Endodermal cell (in vitro differentiated cells): ENCODE results near the gene CMSS1. TPM values are rescaled to one million over a fixed set of nuclear protein-coding genes. Genes with fewer than 3 reads are reported as not detected.

Source experiments
- DNase-seq: peaks from one replicate; pipeline ENCODE4 v3.0.0-alpha.2; 2017
- H3K27ac ChIP-seq: 2 replicates; pipeline ENCODE4 v1.5.1; 2013; ENCODE audit warnings: mild to moderate bottlenecking, low read depth, low read length, moderate library complexity
- H3K27me3 ChIP-seq: 2 replicates; pipeline ENCODE4 v1.6.1; 2013; ENCODE audit warnings: mild to moderate bottlenecking, low read length, moderate library complexity; ENCODE audit not compliant: insufficient read depth, control insufficient read depth, poor library complexity, severe bottlenecking
- H3K36me3 ChIP-seq: 2 replicates; pipeline ENCODE4 v1.7.0; 2013; ENCODE audit warnings: mild to moderate bottlenecking, low read length, moderate library complexity; ENCODE audit not compliant: control insufficient read depth, insufficient read depth
- H3K4me1 ChIP-seq: one replicate; pipeline ENCODE4 v1.7.0; 2013; ENCODE audit warnings: low read length; ENCODE audit not compliant: control insufficient read depth, insufficient read depth
- H3K4me3 ChIP-seq: 2 replicates; pipeline ENCODE4 v1.5.1; 2013; ENCODE audit warnings: mild to moderate bottlenecking, low read length, moderate library complexity
- H3K9ac ChIP-seq: 2 replicates; pipeline ENCODE4 v1.6.1; 2013; ENCODE audit warnings: mild to moderate bottlenecking, low read length, moderate library complexity; ENCODE audit not compliant: poor library complexity, severe bottlenecking; ENCODE audit errors: extremely low read depth
- H3K9me3 ChIP-seq: 2 replicates; pipeline ENCODE4 v1.6.1; 2013; ENCODE audit warnings: mild to moderate bottlenecking, low read length, moderate library complexity; ENCODE audit not compliant: control insufficient read depth
- H3K27ac Mint-ChIP-seq: 2 replicates; pipeline ENCODE4 v1.8.0; 2020; ENCODE audit warnings: mixed read lengths
- H3K27me3 Mint-ChIP-seq: 2 replicates; pipeline ENCODE4 v1.8.0; 2021; ENCODE audit warnings: mild to moderate bottlenecking, mixed read lengths; ENCODE audit not compliant: insufficient read depth
- H3K36me3 Mint-ChIP-seq: 2 replicates; pipeline ENCODE4 v1.8.0; 2020; ENCODE audit warnings: low read depth, mixed read lengths
- H3K4me1 Mint-ChIP-seq: 2 replicates; pipeline ENCODE4 v1.8.0; 2020; ENCODE audit warnings: mixed read lengths
- H3K4me3 Mint-ChIP-seq: 2 replicates; pipeline ENCODE4 v1.8.0; 2020; ENCODE audit warnings: mild to moderate bottlenecking, moderate library complexity, mixed read lengths
- H3K9me3 Mint-ChIP-seq: 2 replicates; pipeline ENCODE4 v1.8.0; 2020; ENCODE audit warnings: mild to moderate bottlenecking, mixed read lengths
- CTCF ChIP-seq: fragments of 200-600 bp; sonication (generic); conservative IDR thresholded peaks from 2 replicates; pipeline ENCODE4 v1.5.0; 2021; ENCODE audit warnings: antibody characterized with exemption, mild to moderate bottlenecking
- WGBS, 2 experiments: methylation state at CpG; one replicate each; pipeline versions ENCODE4 v1.1.5 to v1.1.7; 2013; ENCODE audit warnings: missing lambda C conversion rate in 2 of 2, mixed read lengths in 1 of 2; ENCODE audit not compliant: insufficient coverage in 1 of 2, insufficient read length in 1 of 2; 5-methylcytosine and 5-hydroxymethylcytosine counted together
- total RNA-seq, 2 donors: library from RNA; stranded (reverse); fragmentation: NEBNext Ultra II Directional in 1 of 2; extraction: Animal tissue kit (Norgen Biotek cat#: 25700) in 1 of 2; gene quantifications; 2 replicates in 1 of 2; 3 replicates in 1 of 2; pipeline ENCODE4 v1.2.1, GENCODE V29; 2021

Gene CMSS1
- total RNA-seq, 2 donors from 2014 or later: 48.5 to 50.8 TPM

GRCh38 chr3:100039075-100039474, 221.4 kb downstream of the CMSS1 start:
- H3K27ac ChIP-seq: no peak overlapping the region
- H3K27me3 Mint-ChIP-seq: no peaks in the 10 kb centered on the region

GRCh38 chr3:100040451-100041225, 223.0 kb downstream of the CMSS1 start:
- no peaks in the 10 kb centered on the region for H3K9me3 Mint-ChIP-seq
- WGBS, 2 experiments: 89 to 94% methylated on average over 3 of the region's 3 CpGs

More at GRCh38 chr3:100039075-100039474, 221.4 kb downstream of the CMSS1 start:
- DNase-seq: no peak
- Histone ChIP-seq H3K4me1 (no peaks in the 10 kb centered on the region), H3K9me3 (no peaks in the 10 kb centered on the region), H3K4me3 (no peak overlapping the region), H3K9ac (no peak overlapping the region), H3K36me3 (no peaks in the 10 kb centered on the region), H3K27me3 (no peaks in the 10 kb centered on the region)
- no peak for TF ChIP-seq CTCF
- Mint-ChIP-seq H3K4me3 (no peak overlapping the region), H3K27ac (no peak overlapping the region), H3K9me3 (no peaks in the 10 kb centered on the region), H3K36me3 (no peaks in the 10 kb centered on the region), H3K4me1 (no peaks in the 10 kb centered on the region)

GRCh38 chr3:100041328-100041749, 223.7 kb downstream of the CMSS1 start:
- H3K9ac ChIP-seq: no peak overlapping the region
- DNase-seq: no peak
- Mint-ChIP-seq H3K4me3 (no peak overlapping the region), H3K27ac (no peak overlapping the region), H3K27me3 (no peaks in the 10 kb centered on the region), H3K9me3 (no peaks in the 10 kb centered on the region), H3K36me3 (no peaks in the 10 kb centered on the region), H3K4me1 (no peaks in the 10 kb centered on the region)
- no peaks in the 10 kb centered on the region for H3K9me3 ChIP-seq
- TF ChIP-seq CTCF: no peak
- H3K27ac ChIP-seq: no peak overlapping the region
- no peaks in the 10 kb centered on the region for H3K36me3 ChIP-seq
- no peaks in the 10 kb centered on the region for H3K4me1 ChIP-seq
- WGBS, 2 experiments: 95% methylated on average over 1 of the region's 1 CpG; no CpG with 5 or more reads in 1 of the 2 experiments
- no peak overlapping the region for H3K4me3 ChIP-seq
- no peaks in the 10 kb centered on the region for H3K27me3 ChIP-seq

More at GRCh38 chr3:100040451-100041225, 223.0 kb downstream of the CMSS1 start:
- no peak for DNase-seq
- Mint-ChIP-seq H3K27me3 (no peaks in the 10 kb centered on the region), H3K27ac (no peak overlapping the region), H3K4me1 (no peaks in the 10 kb centered on the region), H3K4me3 (no peak overlapping the region), H3K36me3 (no peaks in the 10 kb centered on the region)
- Histone ChIP-seq H3K27ac (no peak overlapping the region), H3K9ac (no peak overlapping the region), H3K4me3 (no peak overlapping the region), H3K9me3 (no peaks in the 10 kb centered on the region), H3K36me3 (no peaks in the 10 kb centered on the region), H3K27me3 (no peaks in the 10 kb centered on the region), H3K4me1 (no peaks in the 10 kb centered on the region)
- no peak for TF ChIP-seq CTCF
